IPS DF 19.7 (cell line): Measurements from ENCODE around the gene RAB3A.

Experiments used
- DNase-seq: peaks from one replicate; pipeline ENCODE4 v3.0.0-alpha.2; 2013; ENCODE audit warnings: low read depth, low spot score

Gene RAB3A

GRCh38 chr19:18203863-18204393 lies at the start of gene RAB3A:
Gene RAB3A (minus strand): TSS chr19:18204042. CDS start chr19:18202740, 1,302 bp downstream.
- peak; percentile 100 for DNase-seq

- no peak for DNase-seq
Measured at GRCh38 chr19:18253130-18253529, 49.3 kb upstream of the RAB3A start.

GRCh38 chr19:18252370-18252717 lies 48.5 kb upstream of the RAB3A start:
- no peak for DNase-seq

- DNase-seq, result no peak
Measured at GRCh38 chr19:18251587-18252369, 47.9 kb upstream of the RAB3A start.

GRCh38 chr19:18249834-18250233 lies 46.0 kb upstream of the RAB3A start:
- DNase-seq, result no peak

- no peak for DNase-seq
Measured at GRCh38 chr19:18245297-18245696, 41.5 kb upstream of the RAB3A start.

GRCh38 chr19:18239303-18239702 lies 35.5 kb upstream of the RAB3A start:
- DNase-seq, result no peak

- no peak for DNase-seq
Measured at GRCh38 chr19:18234194-18234593, 30.4 kb upstream of the RAB3A start.

- no peak for DNase-seq
Measured at GRCh38 chr19:18233224-18233825, 29.5 kb upstream of the RAB3A start.

GRCh38 chr19:18232540-18233223 lies 28.8 kb upstream of the RAB3A start:
- DNase-seq, result no peak

- DNase-seq, result no peak
Measured at GRCh38 chr19:18231775-18232174, 27.9 kb upstream of the RAB3A start.

GRCh38 chr19:18230941-18231734 lies 27.3 kb upstream of the RAB3A start:
- DNase-seq, result no peak

- DNase-seq, result no peak
Measured at GRCh38 chr19:18229915-18230314, 26.1 kb upstream of the RAB3A start.

GRCh38 chr19:18229474-18229873 lies 25.6 kb upstream of the RAB3A start:
- DNase-seq, result no peak

GRCh38 chr19:18227781-18228271 lies 24.0 kb upstream of the RAB3A start:
- DNase-seq, result no peak

- no peak for DNase-seq
Measured at GRCh38 chr19:18226956-18227780, 23.3 kb upstream of the RAB3A start.

- no peak for DNase-seq
Measured at GRCh38 chr19:18225702-18226468, 22.0 kb upstream of the RAB3A start, which contains the start of gene PDE4C. Gene PDE4C (minus strand): TSS chr19:18226438. CDS start chr19:18226415, 23 bp downstream.

GRCh38 chr19:18225355-18225701 lies 21.5 kb upstream of the RAB3A start:
- no peak for DNase-seq

GRCh38 chr19:18224525-18225354 lies 20.9 kb upstream of the RAB3A start:
- DNase-seq, result peak; percentile 96
